NT2/D1 (cell line): ENCODE data around the gene RNU2-63P.
"Not testable (repeated sequence)": the region's sequence is repeated elsewhere in the genome, so short reads cannot be mapped to it uniquely, and the experiment has no call there.

Source experiments
- DNase-seq: peaks from one replicate; pipeline ENCODE4 v3.0.0-alpha.2; 2011; ENCODE audit warnings: low read depth, low spot score
- H3K27me3 ChIP-seq: 2 replicates; pipeline ENCODE4 v1.6.0; 2011; ENCODE audit warnings: mild to moderate bottlenecking; ENCODE audit not compliant: insufficient read length, insufficient read depth
- H3K36me3 ChIP-seq: 2 replicates; pipeline ENCODE4 v1.6.1; 2011; ENCODE audit warnings: mild to moderate bottlenecking, low read length, mixed read lengths; ENCODE audit not compliant: insufficient read depth, insufficient read length
- H3K4me1 ChIP-seq: 2 replicates; pipeline ENCODE4 v1.5.1; 2011; ENCODE audit not compliant: insufficient read depth, insufficient read length
- H3K4me3 ChIP-seq: 2 replicates; pipeline ENCODE4 v1.5.1; 2011; ENCODE audit warnings: low read depth; ENCODE audit not compliant: insufficient read length
- H3K9ac ChIP-seq: 2 replicates; pipeline ENCODE4 v1.6.0; 2011; ENCODE audit warnings: low read depth; ENCODE audit not compliant: insufficient read length
- H3K9me3 ChIP-seq: 2 replicates; pipeline ENCODE4 v1.5.1; 2011; ENCODE audit warnings: mild to moderate bottlenecking, low read length; ENCODE audit not compliant: insufficient read depth
- SUZ12 ChIP-seq: IDR thresholded peaks from 2 replicates; pipeline ENCODE4 v1.6.1; 2011; ENCODE audit not compliant: insufficient read length, insufficient read depth; ENCODE audit errors: extremely low read depth
- YY1 ChIP-seq: IDR thresholded peaks from 2 replicates; pipeline ENCODE4 v1.6.1; 2011; ENCODE audit not compliant: insufficient read length, insufficient read depth
- ZNF274 ChIP-seq: IDR thresholded peaks from 2 replicates; pipeline ENCODE4 v1.6.1; 2011; ENCODE audit warnings: mild to moderate bottlenecking, low read depth, low read length

RNU2-63P gene

DNA sequence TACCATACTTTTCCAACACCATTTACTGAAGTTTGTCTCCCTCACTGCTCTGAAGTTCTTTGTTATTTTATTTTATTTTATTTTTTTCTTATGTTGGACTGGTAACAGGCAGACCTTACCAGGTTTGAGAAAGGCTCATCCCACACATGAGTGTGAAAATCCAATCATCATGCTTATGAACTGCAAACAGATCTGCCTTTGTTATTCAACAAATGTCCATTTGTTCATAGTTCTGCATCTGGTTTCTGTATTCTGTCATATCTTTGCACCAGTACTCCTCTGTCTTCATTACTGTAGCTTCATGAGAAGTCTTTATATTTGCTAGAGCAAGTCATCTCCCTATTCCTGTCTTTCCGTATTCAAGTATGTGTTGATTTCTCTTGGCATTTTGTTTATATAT is 5.3 kb downstream of the RNU2-63P start:
- Histone ChIP-seq H3K4me1 (no peaks in the 10 kb centered on the region), H3K4me3 (no peak overlapping the region), H3K27me3 (no peaks in the 10 kb centered on the region), H3K9me3 (no peaks in the 10 kb centered on the region), H3K36me3 (no peaks in the 10 kb centered on the region), H3K9ac (no peak overlapping the region)
- TF ChIP-seq YY1 (no peak), SUZ12 (no peak), ZNF274 (no peak)
- DNase-seq, result no peak

GRCh38 chr2:88010136-88010535 is 6.2 kb downstream of the RNU2-63P start:
- no peak overlapping the region for H3K9ac ChIP-seq
- H3K27me3 ChIP-seq, result no peaks in the 10 kb centered on the region
- H3K4me1 ChIP-seq, result no peaks in the 10 kb centered on the region
- no peak for DNase-seq
- TF ChIP-seq ZNF274, result no peak
- TF ChIP-seq YY1, result no peak
- no peak for TF ChIP-seq SUZ12
- H3K4me3 ChIP-seq, result no peak overlapping the region
- H3K9me3 ChIP-seq, result no peaks in the 10 kb centered on the region
- H3K36me3 ChIP-seq, result no peaks in the 10 kb centered on the region

- Histone ChIP-seq H3K4me1 (no peaks in the 10 kb centered on the region), H3K27me3 (no peaks in the 10 kb centered on the region), H3K9me3 (no peaks in the 10 kb centered on the region), H3K4me3 (no peak overlapping the region), H3K9ac (no peak overlapping the region), H3K36me3 (no peaks in the 10 kb centered on the region)
- DNase-seq, result no peak
- TF ChIP-seq YY1, result no peak
- no peak for TF ChIP-seq ZNF274
- no peak for TF ChIP-seq SUZ12
Observed at GRCh38 chr2:88006912-88007439, 9.4 kb downstream of the RNU2-63P start.

DNA sequence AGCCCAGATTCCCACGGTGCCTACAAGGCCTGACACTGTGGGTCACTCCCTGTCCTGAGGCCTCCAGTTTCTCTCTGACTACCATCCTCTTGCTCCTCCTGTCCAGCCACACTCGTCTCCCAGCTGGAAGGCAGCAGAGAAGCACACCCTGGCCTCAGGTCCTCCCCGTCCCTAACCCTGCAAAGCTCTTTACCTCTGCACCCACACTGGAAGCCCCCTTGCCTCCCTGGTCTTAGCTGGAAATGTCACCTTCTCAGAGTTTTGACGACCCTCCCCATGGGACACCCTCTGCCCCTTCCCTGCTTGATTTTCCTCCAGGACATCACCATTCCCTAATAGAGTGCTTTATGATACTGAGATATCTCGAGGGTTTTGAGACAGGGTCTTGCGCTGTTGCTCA is 10.6 kb downstream of the RNU2-63P start:
- Histone ChIP-seq H3K4me1 (no peaks in the 10 kb centered on the region), H3K36me3 (no peaks in the 10 kb centered on the region), H3K9ac (no peak overlapping the region), H3K9me3 (no peaks in the 10 kb centered on the region), H3K27me3 (no peaks in the 10 kb centered on the region), H3K4me3 (no peak overlapping the region)
- no peak for DNase-seq
- TF ChIP-seq ZNF274 (no peak), SUZ12 (no peak), YY1 (no peak)

DNA sequence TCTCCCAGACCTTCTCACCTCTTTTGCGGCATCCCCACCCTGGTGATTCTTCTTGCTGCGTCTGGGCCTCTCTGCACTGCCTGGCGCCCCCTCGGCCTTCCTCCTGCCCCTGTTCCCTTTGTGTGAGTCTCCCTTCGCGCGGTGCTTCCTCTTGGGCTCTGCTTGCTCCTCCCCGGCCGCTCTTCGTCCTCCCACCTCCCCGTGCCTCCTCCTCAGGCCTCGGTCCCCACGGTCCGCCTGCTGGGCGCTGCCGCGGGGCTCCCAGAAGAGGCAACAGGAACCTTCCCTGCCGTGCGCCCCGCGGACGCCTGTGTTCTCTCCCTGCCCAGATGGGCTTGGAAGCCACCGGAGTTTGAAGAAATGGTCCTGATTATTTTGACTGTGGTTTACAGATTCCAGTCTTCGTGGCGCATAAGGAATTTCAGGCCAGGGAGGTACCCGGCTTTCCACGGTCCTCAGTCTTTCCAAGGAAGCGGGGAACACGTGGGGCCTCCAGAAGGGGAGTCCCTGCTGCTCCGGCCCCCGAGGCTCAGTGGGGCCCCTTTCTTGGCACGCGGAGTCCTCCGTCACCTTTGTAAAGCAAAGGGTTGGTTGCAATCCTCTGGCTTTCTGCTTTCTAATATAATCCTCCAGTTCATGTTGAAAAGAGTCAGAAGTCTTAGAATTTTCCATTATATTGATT is 13.1 kb downstream of the RNU2-63P start:
- no peak overlapping the region for H3K4me3 ChIP-seq
- TF ChIP-seq ZNF274 (no peak), SUZ12 (no peak), YY1 (no peak)
- no peaks in the 10 kb centered on the region for H3K4me1 ChIP-seq
- H3K36me3 ChIP-seq, result no peaks in the 10 kb centered on the region
- H3K9ac ChIP-seq, result no peak overlapping the region
- no peaks in the 10 kb centered on the region for H3K27me3 ChIP-seq
- DNase-seq, result no peak
- no peaks in the 10 kb centered on the region for H3K9me3 ChIP-seq

DNA sequence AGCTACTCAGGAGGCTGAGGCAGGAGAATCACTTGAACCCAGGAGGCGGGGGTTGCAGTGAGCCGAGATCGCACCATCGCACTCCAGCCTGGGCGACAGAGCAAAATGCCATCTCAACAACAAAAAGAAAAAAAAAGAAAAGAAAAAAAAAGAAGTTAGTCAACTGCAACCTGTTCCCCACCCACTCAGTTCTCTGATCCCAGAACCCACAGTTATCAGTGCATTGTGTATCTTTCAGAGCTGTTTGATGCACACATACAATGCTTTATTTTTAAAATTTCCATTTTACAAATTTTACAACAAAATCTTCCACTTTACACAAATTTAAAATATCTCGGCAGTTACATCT is 14.0 kb downstream of the RNU2-63P start:
- no peaks in the 10 kb centered on the region for H3K36me3 ChIP-seq
- no peak overlapping the region for H3K4me3 ChIP-seq
- H3K9ac ChIP-seq, result no peak overlapping the region
- TF ChIP-seq ZNF274, result no peak
- no peak for TF ChIP-seq YY1
- TF ChIP-seq SUZ12, result no peak
- H3K9me3 ChIP-seq, result no peaks in the 10 kb centered on the region
- no peak for DNase-seq
- H3K27me3 ChIP-seq, result no peaks in the 10 kb centered on the region
- no peaks in the 10 kb centered on the region for H3K4me1 ChIP-seq

GRCh38 chr2:88000474-88000873 is 15.9 kb downstream of the RNU2-63P start:
- H3K27me3 ChIP-seq, H3K36me3 ChIP-seq, H3K4me1 ChIP-seq, H3K9me3 ChIP-seq, H3K4me3 ChIP-seq, H3K9ac ChIP-seq, DNase-seq: not testable (repeated sequence)

- no peaks in the 10 kb centered on the region for H3K4me1 ChIP-seq
Observed at GRCh38 chr2:87996570-87996969, 19.8 kb downstream of the RNU2-63P start.

More at GRCh38 chr2:87996570-87996969, 19.8 kb downstream of the RNU2-63P start:
- Histone ChIP-seq H3K27me3 (no peaks in the 10 kb centered on the region), H3K4me3 (no peak overlapping the region), H3K9me3 (no peaks in the 10 kb centered on the region), H3K9ac (no peak overlapping the region), H3K36me3 (no peaks in the 10 kb centered on the region)
- DNase-seq, result no peak
- no peak for TF ChIP-seq ZNF274
- no peak for TF ChIP-seq YY1
- no peak for TF ChIP-seq SUZ12
